K562 (cell line): ENCODE data around the gene OXSR1. TPM values are rescaled to one million over a fixed set of nuclear protein-coding genes. Genes with fewer than 3 reads are reported as not detected.
A peak's percentile ranks its signal among the peaks of the same experiment; 100 is the strongest.

Source experiments
- ATAC-seq: fragments of 200-7000 bp; cut with Tn5 transposase; 3 replicates; pipeline ENCODE4 v1.9.1; 2020; ENCODE audit warnings: moderate library complexity
- BruUV-seq: library from RNA; stranded (reverse); fragments of 400-500 nt; replicated peaks from 2 replicates; lab custom pipeline; 2021; lab: Mats Ljungman, UMichigan
- CTCF ChIA-PET: fragments of 300-600 bp; formaldehyde crosslinking; extraction: SDS; loops from one replicate; lab custom pipeline; 2021; ENCODE audit warnings: low intra/inter-chr PET ratio; lab: Yijun Ruan, JAX
- POLR2A ChIA-PET: fragments of 300-600, 350-650 bp; sonication (Branson Sonifier 250); formaldehyde crosslinking; extraction: SDS; loops from one replicate; lab custom pipeline; 2021; ENCODE audit warnings: antibody characterized with exemption, inconsistent platforms; lab: Yijun Ruan, JAX
- DNase-seq, 4 experiments: peaks; one replicate each; pipeline versions ENCODE4 v3.0.0 to v3.0.0-alpha.2; 2011 to 2018; ENCODE audit warnings: low spot score in 3 of 4, mixed read lengths in 3 of 4; ENCODE audit errors: extremely low read depth in 1 of 4
- FAIRE-seq: peaks from 2 replicates; lab custom pipeline; 2011; peaks lifted over from hg19 to GRCh38; lab: Jason Lieb, UNC
- H2AFZ ChIP-seq: 2 replicates; pipeline ENCODE4 v1.6.0; 2011; ENCODE audit warnings: low read depth, low read length, control low read depth, inconsistent platforms
- H3K27ac ChIP-seq: fragments of 200-600 bp; 3 replicates; pipeline ENCODE4 v1.8.0; 2011; ENCODE audit warnings: low read depth, mild to moderate bottlenecking, control low read depth, inconsistent platforms, low read length, moderate library complexity, mixed read lengths; ENCODE audit errors: extremely low read depth
- H3K27me3 ChIP-seq, 2 experiments: fragments of 300-600 bp in 1 of 2; 2 replicates in 1 of 2; 3 replicates in 1 of 2; pipeline versions ENCODE4 v1.6.0 to v1.8.0; 2011; ENCODE audit warnings: inconsistent platforms in 2 of 2, low read length in 2 of 2, mild to moderate bottlenecking in 1 of 2, mixed read lengths in 1 of 2, moderate library complexity in 1 of 2; ENCODE audit not compliant: control insufficient read depth in 2 of 2, insufficient read depth in 2 of 2
- H3K36me3 ChIP-seq: fragments of 300-600 bp; 3 replicates; pipeline ENCODE4 v1.8.0; 2011; ENCODE audit warnings: mild to moderate bottlenecking, low read length, inconsistent platforms; ENCODE audit not compliant: control insufficient read depth, insufficient read depth
- H3K4me1 ChIP-seq, 2 experiments: fragments of 200-600 bp in 1 of 2; replicated peaks in 1 of 2; 2 replicates in 1 of 2; 3 replicates in 1 of 2; pipeline versions ENCODE4 v1.5.1 to v1.8.0; 2011; ENCODE audit warnings: inconsistent platforms in 2 of 2, low read length in 2 of 2, mild to moderate bottlenecking in 1 of 2, mixed read lengths in 1 of 2, moderate library complexity in 1 of 2; ENCODE audit not compliant: control insufficient read depth in 2 of 2, insufficient read depth in 2 of 2
- H3K4me2 ChIP-seq: 2 replicates; pipeline ENCODE4 v1.6.1; 2011; ENCODE audit warnings: low read length, control low read depth, inconsistent platforms, mixed read lengths; ENCODE audit not compliant: insufficient read depth
- H3K4me3 ChIP-seq: fragments of 200-600 bp; sonication (generic), shearing (Covaris generic); 2 replicates; pipeline ENCODE4 v1.5.1; 2016; ENCODE audit warnings: control low read depth, inconsistent platforms
- H3K79me2 ChIP-seq: fragments of 200-600 bp; 3 replicates; pipeline ENCODE4 v1.8.0; 2011; ENCODE audit warnings: low read length, inconsistent platforms; ENCODE audit not compliant: control insufficient read depth, insufficient read depth
- H3K9ac ChIP-seq, 2 experiments: 2 replicates each; pipeline versions ENCODE4 v1.6.0 to v1.6.1; 2011; ENCODE audit warnings: low read depth in 2 of 2, low read length in 2 of 2, control low read depth in 1 of 2, inconsistent platforms in 1 of 2, mild to moderate bottlenecking in 1 of 2, mixed read lengths in 1 of 2; ENCODE audit not compliant: insufficient read depth in 1 of 2
- H3K9me1 ChIP-seq: one replicate; pipeline ENCODE4 v1.6.0; 2011; ENCODE audit warnings: inconsistent platforms, mild to moderate bottlenecking, low read length, moderate library complexity; ENCODE audit not compliant: control insufficient read depth, insufficient read depth
- H3K9me3 ChIP-seq: replicated peaks from 2 replicates; pipeline ENCODE4 v1.5.1; 2011; ENCODE audit warnings: low read depth, low read length, inconsistent platforms; ENCODE audit not compliant: control insufficient read depth, insufficient read depth
- H4K20me1 ChIP-seq: replicated peaks from 2 replicates; pipeline ENCODE4 v1.6.1; 2011; ENCODE audit warnings: low read length, inconsistent platforms, mixed read lengths; ENCODE audit not compliant: control insufficient read depth, insufficient read depth
- ATF1 ChIP-seq, 2 experiments: fragments of 450-650 bp in 1 of 2; IDR thresholded peaks; 2 replicates each; pipeline ENCODE4 v1.6.1; 2016; ENCODE audit warnings: missing compliant biosample characterization in 1 of 2, missing genetic modification characterization in 1 of 2
- ETV1 ChIP-seq: fragments of 450-650 bp; conservative IDR thresholded peaks from 2 replicates; pipeline ENCODE4 v1.6.1; 2016; ENCODE audit warnings: missing genetic modification characterization, control low read depth, low read depth, missing compliant biosample characterization
- GTF2E2 ChIP-seq: fragments of 200-800 bp; sonication (Bioruptor generic); IDR thresholded peaks from 2 replicates; pipeline ENCODE4 v1.6.1; 2016; ENCODE audit warnings: missing genetic modification characterization, missing compliant biosample characterization
- HOXB6 ChIP-seq: fragments of 250-450 bp; sonication (Bioruptor Pico); IDR thresholded peaks from 2 replicates; pipeline ENCODE4 v1.5.1; 2022; ENCODE audit warnings: mild to moderate bottlenecking, borderline replicate concordance
- NR0B1 ChIP-seq: fragments of 450-650 bp; IDR thresholded peaks from one replicate; pipeline ENCODE4 v1.6.1; 2018; ENCODE audit warnings: mild to moderate bottlenecking, moderate library complexity; ENCODE audit not compliant: partially characterized antibody
- RHOXF2B ChIP-seq: fragments of 250-450 bp; sonication (Bioruptor Pico); conservative IDR thresholded peaks from 2 replicates; pipeline ENCODE4 v1.5.1; 2021
- RUNX1 ChIP-seq: sonication (generic); IDR thresholded peaks from 2 replicates; pipeline ENCODE4 v1.6.1; 2016; ENCODE audit warnings: antibody characterized with exemption, low read depth
- TCF15 ChIP-seq: fragments of 250-450 bp; sonication (Bioruptor Pico); IDR thresholded peaks from 2 replicates; pipeline ENCODE4 v1.8.0; 2022; ENCODE audit warnings: moderate library complexity, mild to moderate bottlenecking, inconsistent platforms
- TEAD4 ChIP-seq, 2 experiments: sonication (generic) in 1 of 2; formaldehyde crosslinking in 1 of 2; IDR thresholded peaks; 2 replicates each; pipeline versions ENCODE4 v1.6.1 to v1.8.0; 2012 to 2022; ENCODE audit warnings: borderline replicate concordance in 1 of 2, inconsistent platforms in 1 of 2, low read length in 1 of 2, mild to moderate bottlenecking in 1 of 2, missing genetic modification reagents in 1 of 2
- ZNF717 ChIP-seq: fragments of 250-450 bp; sonication (Bioruptor Pico); IDR thresholded peaks from 2 replicates; pipeline ENCODE4 v1.5.0; 2021
- WGBS: fragments of 100-300 bp; shearing (Covaris generic); methylation state at CpG from one replicate; pipeline ENCODE4 v1.1.6; 2016; ENCODE audit warnings: low coverage, mixed read lengths; ENCODE audit not compliant: insufficient coverage; ENCODE audit errors: missing lambda C conversion rate; 5-methylcytosine and 5-hydroxymethylcytosine counted together
- in situ Hi-C: fragments of 300-500 bp; cut with MboI; formaldehyde crosslinking; loops from 4 replicates; pipeline ENCODE4 v1.15.0; 2018; ENCODE audit warnings: inconsistent platforms, mixed read lengths
- intact Hi-C: fragments of 100-400 bp; cut with micrococcal nuclease; formaldehyde crosslinking; loops from 2 replicates; pipeline ENCODE4 v1.14.2; 2022
- polyA plus RNA-seq, 8 experiments: library from polyadenylated mRNA; depleted of rRNA in 4 of 8; stranded (reverse) in 5 of 8; unstranded in 3 of 8; fragments of >200 nt; fragmentation: Nextera tagmentation in 2 of 8; fragmentation: Illumina TruSeq in 1 of 8; extraction: Ambion mirVana in 2 of 8; extraction: Trizol in 1 of 8; gene quantifications; 2 replicates each; pipeline versions ENCODE4 v1.2.1 to v1.2.3, GENCODE V29; 2011 to 2014; ENCODE audit warnings: inconsistent platforms in 1 of 8, missing spikeins in 1 of 8
- total RNA-seq, 7 experiments: library from RNA; depleted of rRNA in 6 of 7; stranded (reverse); fragments of >200 nt in 6 of 7; fragmentation: Illumina TruSeq in 2 of 7; extraction: Trizol in 2 of 7; gene quantifications; 2 replicates each; pipeline versions ENCODE4 v1.2.1 to v1.2.3, GENCODE V29; 2011 to 2021; ENCODE audit warnings: low replicate concordance in 1 of 7
- TF ChIP-seq, protein P1 (sequence below): fragments of 250-450 bp; sonication (Bioruptor Pico); IDR thresholded peaks from 2 replicates; pipeline ENCODE4 v1.9.0; 2021; ENCODE audit warnings: mild to moderate bottlenecking
- TF ChIP-seq, protein P2 (sequence below): fragments of 450-650 bp; formaldehyde crosslinking; IDR thresholded peaks from 2 replicates; pipeline ENCODE4 v1.4.0; 2020; ENCODE audit warnings: mild to moderate bottlenecking, moderate library complexity

Gene OXSR1
- total and polyA plus RNA-seq, 9 of the 15 experiments (the other 6 are each of a cell fraction or from before 2014, with no cell fraction given) = 15.7 to 87.6 (median 48.7) TPM

DNA sequence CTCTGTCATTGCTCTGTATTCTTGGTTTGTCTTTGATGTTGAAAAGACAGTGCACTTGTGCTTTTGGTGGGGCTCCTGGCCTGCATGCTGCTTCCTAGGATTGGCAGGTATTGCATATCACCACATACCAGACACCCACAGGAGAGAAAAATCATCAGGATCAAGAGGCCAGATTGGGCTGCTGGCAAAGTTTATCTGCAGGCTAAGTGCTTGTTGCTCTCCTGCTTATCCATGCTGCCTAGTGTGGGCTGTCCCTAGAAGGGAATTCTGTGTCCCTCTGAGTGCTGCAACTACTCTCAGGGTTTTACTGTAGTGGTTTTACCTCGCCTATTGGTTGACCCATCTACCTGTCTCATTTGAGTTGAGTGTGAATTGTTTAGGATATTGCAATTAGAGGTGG lies 99.4 kb downstream of the OXSR1 start (continued):
- TF ChIP-seq ZNF717 (no peak), ATF1 (CRISPR knock-in tag; IDR thresholded peaks at IDR 0.05) (no peak), ATF1 (tag; IDR thresholded peaks at IDR 0.05) (no peak), TCF15 (no peak), ETV1 (no peak), GTF2E2 (tag) (no peak)

- peak within 1 kb of the TSS; percentile 32 for H3K4me2 ChIP-seq
- CTCF ChIA-PET = no interaction called here
- peaks cover 4 to 13% of the 10 kb centered on the region in 2 experiments; a peak in 2 of 5 replicates for H3K4me1 ChIP-seq
- no peaks in the 10 kb centered on the region for H3K9me1 ChIP-seq
- H3K27ac ChIP-seq = no peak within 1 kb of the TSS
- FAIRE-seq (no peak), DNase-seq (no peak), ATAC-seq (no peak)
- H2AFZ ChIP-seq = no peak within 1 kb of the TSS
- H3K9me3 ChIP-seq = no peaks in the 10 kb centered on the region
- intact Hi-C loops (no loop called here), in situ Hi-C loops (no loop called here)
- POLR2A ChIA-PET = interaction anchor here (1.0 to 1.2 kb wide), 2 partner anchors 9 to 14 kb away, joined by 3 to 4 read pairs; no protein-coding TSS in a partner anchor
- H3K27me3 ChIP-seq = peaks cover 0 to 7% of the 10 kb centered on the region in 2 experiments; a peak in 1 of 5 replicates
- peaks cover 5% of the 10 kb centered on the region; the same call in 1 of the 2 replicates for H4K20me1 ChIP-seq
- no peak within 1 kb of the TSS for H3K4me3 ChIP-seq
- no peak within 1 kb of the TSS; a peak in 1 of 4 replicates for H3K9ac ChIP-seq
- H3K36me3 ChIP-seq = no peaks in the 10 kb centered on the region
- no TSS peak for BruUV-seq
- 18% methylated on average over 8 of the region's 9 CpGs for WGBS
- no peaks in the 10 kb centered on the region for H3K79me2 ChIP-seq
- TF ChIP-seq NR0B1 = no peak
- TF ChIP-seq RUNX1 = no peak
- no peak for TF ChIP-seq HOXB6 (CRISPR knock-in tag)
- TF ChIP-seq, protein P1, sequence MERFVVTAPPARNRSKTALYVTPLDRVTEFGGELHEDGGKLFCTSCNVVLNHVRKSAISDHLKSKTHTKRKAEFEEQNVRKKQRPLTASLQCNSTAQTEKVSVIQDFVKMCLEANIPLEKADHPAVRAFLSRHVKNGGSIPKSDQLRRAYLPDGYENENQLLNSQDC (CRISPR knock-in tag) = no peak
- no peak for TF ChIP-seq RHOXF2B (CRISPR knock-in tag)
- TF ChIP-seq, protein P2, sequence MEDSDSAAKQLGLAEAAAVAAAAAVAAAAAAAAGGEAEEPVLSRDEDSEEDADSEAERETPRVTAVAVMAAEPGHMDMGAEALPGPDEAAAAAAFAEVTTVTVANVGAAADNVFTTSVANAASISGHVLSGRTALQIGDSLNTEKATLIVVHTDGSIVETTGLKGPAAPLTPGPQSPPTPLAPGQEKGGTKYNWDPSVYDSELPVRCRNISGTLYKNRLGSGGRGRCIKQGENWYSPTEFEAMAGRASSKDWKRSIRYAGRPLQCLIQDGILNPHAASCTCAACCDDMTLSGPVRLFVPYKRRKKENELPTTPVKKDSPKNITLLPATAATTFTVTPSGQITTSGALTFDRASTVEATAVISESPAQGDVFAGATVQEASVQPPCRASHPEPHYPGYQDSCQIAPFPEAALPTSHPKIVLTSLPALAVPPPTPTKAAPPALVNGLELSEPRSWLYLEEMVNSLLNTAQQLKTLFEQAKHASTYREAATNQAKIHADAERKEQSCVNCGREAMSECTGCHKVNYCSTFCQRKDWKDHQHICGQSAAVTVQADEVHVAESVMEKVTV (CRISPR knock-in tag) = no peak
- TF ChIP-seq TEAD4 (IDR thresholded peaks at IDR 0.05; ENCODE audit: low read length) = no peak
- no peak for TF ChIP-seq TEAD4 (CRISPR knock-in tag; IDR thresholded peaks at IDR 0.05; ENCODE audit: borderline replicate concordance)
These were observed 100.4 kb downstream of the OXSR1 start, which contains the start of gene SLC22A13 for GRCh38 chr3:38265604-38266307. SLC22A13 (plus strand) TSS chr3:38265812; CDS start chr3:38265861, 49 bp downstream.
